NCI-H1694 (cell line): ENCODE data around the gene LTB.
A peak's percentile ranks its signal among the peaks of the same experiment; 100 is the strongest.
"Not testable (repeated sequence)": the region's sequence is repeated elsewhere in the genome, so short reads cannot be mapped to it uniquely, and the experiment has no call there.

Experiments used
- DNase-seq: peaks from one replicate; lab custom pipeline; 2025; lab: John Stamatoyannopoulos, UW

The LTB gene

GRCh38 chr6:31551371-31551770, 30.9 kb downstream of the LTB start:
- not testable (repeated sequence) for DNase-seq

- no peak for DNase-seq
Observed at GRCh38 chr6:31548544-31548873, 33.7 kb downstream of the LTB start.

- no peak for DNase-seq
Observed at GRCh38 chr6:31547727-31548543, 34.3 kb downstream of the LTB start.

- peak; percentile 93 for DNase-seq
Observed at GRCh38 chr6:31546958-31547726, 35.1 kb downstream of the LTB start, which contains the start of gene NFKBIL1. Gene NFKBIL1 (plus strand): TSS chr6:31547608. CDS start chr6:31547695, 87 bp downstream.

- peak; percentile 95 for DNase-seq
Observed at GRCh38 chr6:31546339-31546957, 35.8 kb downstream of the LTB start, which contains the start of gene ATP6V1G2. Gene ATP6V1G2 (minus strand): TSS chr6:31546608. CDS start chr6:31546559, 49 bp downstream.

GRCh38 chr6:31545291-31545690, 36.9 kb downstream of the LTB start:
- no peak for DNase-seq

GRCh38 chr6:31544676-31545075, 37.5 kb downstream of the LTB start:
- DNase-seq = no peak

GRCh38 chr6:31543639-31544038, 38.6 kb downstream of the LTB start:
- no peak for DNase-seq

- peak; percentile 87 for DNase-seq
Observed at GRCh38 chr6:31541658-31542521, 40.3 kb downstream of the LTB start, which contains the start of gene DDX39B. Gene DDX39B (minus strand): TSS chr6:31542003. CDS start chr6:31540532, 1,471 bp downstream.

- DNase-seq = no peak
Observed at GRCh38 chr6:31541059-31541657, 41.1 kb downstream of the LTB start.

GRCh38 chr6:31540640-31541039, 41.6 kb downstream of the LTB start:
- DNase-seq = no peak

- DNase-seq = no peak
Observed at GRCh38 chr6:31538805-31539400, 43.3 kb downstream of the LTB start.

GRCh38 chr6:31535538-31536324, 46.5 kb downstream of the LTB start:
- DNase-seq = no peak

GRCh38 chr6:31534521-31535040, 47.6 kb downstream of the LTB start:
- DNase-seq = no peak

GRCh38 chr6:31534011-31534410, 48.2 kb downstream of the LTB start:
- DNase-seq = no peak

GRCh38 chr6:31533455-31533841, 48.8 kb downstream of the LTB start:
- no peak for DNase-seq

- DNase-seq = no peak
Observed at GRCh38 chr6:31532644-31533454, 49.4 kb downstream of the LTB start.

- no peak for DNase-seq
Observed at GRCh38 chr6:31531771-31532643, 50.2 kb downstream of the LTB start.
